Activated CD4-positive, alpha-beta T cell treated with anti-CD3 and anti-CD28 coated beads for 1 hour (primary cell): ENCODE measurements around the gene WDR53.
"Not testable (repeated sequence)": the region's sequence is repeated elsewhere in the genome, so short reads cannot be mapped to it uniquely, and the experiment has no call there.

Experiments used
- DNase-seq: peaks from one replicate; pipeline ENCODE4 v3.0.0-alpha.2; 2020

Gene WDR53

DNA sequence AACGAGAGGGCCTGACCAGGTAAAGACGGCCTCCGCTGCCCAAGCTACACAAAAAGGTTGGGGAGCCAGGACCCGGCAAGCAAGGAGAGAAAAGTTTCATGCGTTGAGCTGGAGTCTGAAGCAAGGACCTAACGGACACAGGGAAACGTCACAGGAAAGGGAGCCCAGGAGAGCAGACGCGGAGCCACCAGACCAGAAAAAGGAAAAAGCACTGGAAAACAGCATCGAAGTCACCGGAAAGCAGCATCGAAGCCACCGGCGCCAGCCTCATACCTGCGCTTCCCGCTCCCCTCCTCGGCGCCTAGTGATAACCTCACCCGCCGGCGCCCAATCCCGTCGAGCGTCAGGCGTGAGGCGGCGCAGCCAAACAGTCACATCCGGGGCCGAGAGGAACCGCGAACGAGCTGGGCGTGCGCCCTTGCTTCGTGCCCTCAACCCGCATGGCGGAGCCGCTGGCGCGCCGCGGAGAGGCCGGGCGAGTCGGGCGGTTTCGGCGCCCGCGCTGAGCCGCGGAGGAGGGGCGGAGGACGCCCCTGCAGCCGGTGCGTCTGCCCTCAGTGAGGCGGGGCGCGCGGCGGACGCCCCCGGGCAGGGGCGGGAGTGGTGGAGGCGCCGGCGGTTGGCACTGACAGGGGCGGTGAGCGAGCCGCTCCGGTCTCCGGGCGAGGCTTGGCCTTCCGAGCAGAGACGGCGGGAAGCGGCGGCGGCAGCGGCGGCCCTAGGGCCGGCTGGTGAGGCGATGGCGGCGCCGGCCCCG is at the start of gene WDR53, which contains the start of gene FBXO45:
Gene WDR53, minus strand, starts transcription at position 309 of the 757 bp plus-strand sequence. CDS start 7,079 bp downstream, outside the sequence.
Gene FBXO45, plus strand, starts transcription at position 415 of the 757 bp plus-strand sequence. Its CDS starts 325 bp downstream, at position 740.
- peak; percentile 95 for DNase-seq

DNA sequence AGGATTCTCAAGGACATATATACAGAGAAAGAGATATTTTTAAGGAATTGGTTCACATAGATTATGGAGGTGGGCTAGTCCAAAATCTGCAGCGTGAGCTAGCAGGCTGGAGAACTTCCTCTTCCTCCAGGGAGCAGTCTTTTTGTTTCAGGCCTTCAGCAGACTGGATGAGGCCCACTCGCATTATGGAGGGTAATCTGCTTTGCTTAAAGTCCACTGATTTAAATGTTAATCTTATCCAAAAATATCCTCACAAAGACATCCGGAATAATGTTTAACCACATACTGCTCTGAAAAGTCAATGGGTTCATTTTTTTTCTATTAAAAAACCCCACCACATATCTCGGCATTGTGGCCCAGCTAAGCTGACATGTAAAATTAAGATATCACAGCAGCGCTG is 48.9 kb upstream of the WDR53 start:
- DNase-seq: no peak

DNA sequence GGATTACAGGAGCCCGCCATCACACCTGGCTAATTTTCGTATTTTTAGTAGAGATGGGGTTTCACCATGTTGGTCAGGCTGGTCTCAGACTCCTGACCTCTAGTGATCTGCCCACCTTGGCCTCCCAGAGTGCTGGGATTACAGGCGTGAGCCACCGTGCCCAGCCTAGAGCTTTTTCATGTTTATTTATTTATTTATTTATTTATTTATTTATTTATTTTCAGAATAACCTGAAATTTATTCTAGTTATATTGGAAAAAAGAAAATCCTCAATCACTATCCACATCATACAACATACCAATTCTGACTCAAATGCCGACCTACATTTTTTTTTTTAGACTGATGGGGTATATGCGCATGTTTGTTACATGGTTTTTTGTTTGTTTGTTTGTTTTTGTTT is 46.9 kb upstream of the WDR53 start:
- DNase-seq: not testable (repeated sequence)

DNA sequence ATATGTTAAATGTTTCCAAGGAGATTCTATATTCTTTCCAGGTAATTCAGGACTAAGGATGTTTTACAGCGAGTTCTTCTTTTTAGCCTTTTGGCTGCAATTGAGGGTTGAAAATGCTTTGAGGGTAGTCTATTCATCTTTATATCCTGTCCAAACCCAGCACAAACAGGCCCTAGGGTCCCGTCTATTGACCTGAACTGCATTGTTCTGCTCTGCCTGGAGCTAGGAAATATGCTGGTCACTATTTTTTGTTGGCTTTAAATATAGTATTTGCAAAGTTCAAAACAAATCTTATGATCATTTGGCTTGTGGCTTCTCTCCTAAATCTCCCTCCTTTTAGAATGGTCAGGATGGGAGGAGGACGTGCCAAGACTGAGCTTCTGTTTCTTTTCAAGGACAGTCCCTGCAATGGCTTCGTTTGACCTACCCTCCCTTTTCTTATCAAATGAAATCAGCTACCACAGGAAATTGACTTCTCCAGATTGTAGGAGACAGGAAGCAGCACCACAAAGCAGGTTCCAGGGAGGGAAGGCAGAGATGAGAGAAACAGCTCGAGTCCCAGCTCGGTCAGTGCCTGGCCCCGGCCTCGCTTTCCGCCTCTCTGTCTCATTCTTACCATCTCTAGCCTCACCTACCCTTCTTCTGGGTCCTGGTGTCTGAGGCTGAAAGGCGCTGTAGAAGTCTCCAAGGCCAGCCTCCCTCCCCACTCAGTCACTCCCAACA is 43.6 kb upstream of the WDR53 start:
- DNase-seq: no peak

DNA sequence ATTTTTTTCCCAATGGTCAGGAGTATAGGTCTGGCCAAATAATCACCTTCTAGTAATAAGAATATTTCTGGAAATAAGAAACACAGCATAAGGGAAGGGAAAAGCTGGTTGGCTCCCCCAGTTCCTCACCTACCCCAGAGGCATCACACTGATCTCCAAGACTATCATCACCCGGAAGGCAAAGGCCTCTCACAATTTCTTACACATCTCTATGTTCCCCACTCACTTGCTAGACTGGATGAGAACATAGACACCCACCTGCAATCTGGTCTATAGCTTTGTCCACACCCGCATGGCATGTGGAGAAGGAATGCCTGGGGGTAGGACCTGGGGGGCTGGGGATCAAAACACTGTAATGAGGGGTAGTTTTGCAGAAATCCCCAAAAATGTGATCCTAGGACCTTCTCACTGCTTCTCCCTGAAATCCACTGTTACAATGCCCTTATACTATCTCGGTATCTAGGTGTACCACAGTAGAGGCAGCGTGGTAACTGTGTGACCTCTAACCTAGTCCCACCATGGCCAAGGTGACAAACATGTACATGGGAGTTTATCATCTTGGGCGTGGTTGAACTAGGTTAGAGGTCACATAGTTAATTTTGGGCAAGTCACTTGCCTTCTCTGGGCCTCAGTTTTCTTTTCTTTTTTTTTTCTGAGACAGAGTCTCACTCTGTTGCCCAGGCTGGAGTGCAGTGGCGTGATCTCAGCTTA is 41.6 kb upstream of the WDR53 start:
- no peak for DNase-seq

DNA sequence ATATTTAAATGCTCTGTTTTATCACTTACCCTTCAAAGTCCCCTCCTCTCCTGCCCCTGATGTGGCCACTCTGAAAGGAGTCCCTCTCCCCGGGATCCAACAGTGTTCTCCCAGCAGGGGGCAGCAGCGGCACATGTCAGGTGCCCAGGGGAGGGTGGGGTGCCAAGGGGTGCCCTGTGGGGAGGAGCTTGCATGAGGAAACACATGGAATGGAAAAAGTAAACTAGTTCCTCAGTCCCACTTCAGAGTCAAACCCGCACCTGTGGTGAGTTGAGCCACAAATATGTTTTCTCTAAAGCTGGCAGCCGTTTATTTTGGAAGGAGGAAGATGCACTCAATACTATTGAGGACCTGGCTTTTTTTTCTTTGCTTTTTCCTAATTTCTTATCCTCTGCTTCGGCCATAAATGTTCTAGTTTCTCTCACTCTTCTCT is 41.0 kb upstream of the WDR53 start:
- peak; percentile 91 for DNase-seq

DNA sequence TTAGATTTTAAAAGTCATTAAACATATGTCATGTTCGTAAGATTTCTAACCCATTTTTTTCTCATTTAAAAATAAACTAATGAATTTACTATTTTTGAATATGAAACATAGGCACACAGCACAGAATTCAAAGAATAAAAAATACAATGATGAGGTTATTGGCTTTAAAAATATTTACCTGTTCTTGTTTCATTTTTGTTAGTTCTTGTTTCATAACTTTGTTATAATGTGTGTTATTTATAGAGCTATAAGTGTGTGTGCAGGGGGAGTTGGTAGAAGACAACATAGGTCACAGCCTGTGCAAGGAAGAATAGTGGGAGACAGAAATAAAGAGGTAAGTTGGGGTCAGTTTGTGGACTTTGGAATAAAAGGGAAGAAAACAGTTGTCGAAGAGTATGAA is 40.3 kb upstream of the WDR53 start:
- no peak for DNase-seq

DNA sequence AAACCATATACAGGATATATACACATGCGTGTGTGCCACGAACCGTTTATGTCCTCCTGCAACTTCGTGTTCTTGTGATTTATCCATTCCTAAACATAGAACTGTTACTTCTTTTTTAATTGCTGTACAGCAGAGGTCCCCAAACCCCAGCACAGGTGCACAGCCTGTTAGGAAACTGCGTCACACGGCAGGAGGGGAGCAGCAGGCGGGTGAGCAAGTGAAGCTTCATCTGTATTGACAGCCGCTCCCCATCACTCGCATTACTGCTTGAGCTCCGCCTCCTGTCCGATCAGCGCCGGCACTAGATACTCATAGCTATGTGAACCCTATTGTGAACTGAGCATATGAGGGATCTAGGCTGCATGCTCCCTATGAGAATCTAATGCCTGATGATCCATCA is 36.2 kb upstream of the WDR53 start:
- peak; percentile 64 for DNase-seq

DNA sequence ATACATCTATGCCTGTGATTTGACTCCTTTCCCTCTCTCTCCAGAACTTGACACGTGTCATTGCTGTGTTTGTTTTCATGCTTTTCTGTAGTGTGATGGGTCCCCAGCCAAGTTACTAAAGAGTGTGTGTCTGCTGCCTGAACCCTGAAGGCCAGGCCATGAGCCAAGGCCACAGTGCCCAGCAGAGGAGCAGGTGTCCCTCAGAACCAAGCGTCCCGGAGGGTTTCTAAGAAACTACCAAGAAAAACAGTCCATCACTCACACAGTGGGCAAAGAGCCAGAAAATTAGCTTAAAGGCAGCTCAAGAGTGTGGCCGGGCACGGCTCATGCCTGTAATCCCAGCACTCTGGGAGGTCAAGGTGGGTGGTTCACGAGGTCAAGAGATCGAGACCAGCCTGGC is 35.3 kb upstream of the WDR53 start:
- DNase-seq: no peak

DNA sequence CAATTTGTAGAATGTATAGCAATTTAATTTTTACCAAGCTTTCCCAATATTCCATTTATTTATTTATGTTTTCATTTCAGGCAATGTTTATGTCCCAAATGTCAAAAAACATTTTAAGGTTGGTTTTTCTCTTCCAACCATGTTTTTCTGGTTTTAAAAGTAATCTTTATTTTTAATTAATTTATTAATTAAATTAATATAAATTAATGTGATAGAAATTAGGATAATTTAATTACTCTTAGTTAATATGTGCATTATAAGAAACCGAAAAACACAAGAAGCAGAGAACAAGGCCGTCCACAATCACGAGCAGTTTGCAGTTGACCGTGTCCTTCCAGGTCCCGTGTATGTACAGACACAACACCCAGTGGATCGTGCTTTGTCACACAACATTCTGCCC is 34.3 kb upstream of the WDR53 start:
- no peak for DNase-seq

DNA sequence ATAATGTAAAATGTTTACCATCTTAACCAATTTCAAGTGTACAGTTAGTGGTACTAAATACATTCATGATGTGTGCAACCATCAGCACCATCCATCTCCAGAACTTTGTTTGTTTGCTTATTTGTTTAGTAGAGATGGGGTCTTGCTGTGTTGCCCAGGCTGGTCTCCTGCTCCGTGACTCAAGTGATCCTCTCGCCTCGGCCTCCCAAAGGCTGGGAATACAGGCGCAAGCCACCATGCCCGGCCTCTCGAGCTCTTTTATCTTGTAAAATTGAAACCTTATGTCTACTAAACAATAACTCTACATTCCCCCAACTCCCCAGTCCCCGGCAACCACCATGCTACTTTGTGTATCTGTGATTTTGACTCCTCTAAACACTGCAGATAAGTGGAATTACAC is 32.0 kb upstream of the WDR53 start:
- no peak for DNase-seq

DNA sequence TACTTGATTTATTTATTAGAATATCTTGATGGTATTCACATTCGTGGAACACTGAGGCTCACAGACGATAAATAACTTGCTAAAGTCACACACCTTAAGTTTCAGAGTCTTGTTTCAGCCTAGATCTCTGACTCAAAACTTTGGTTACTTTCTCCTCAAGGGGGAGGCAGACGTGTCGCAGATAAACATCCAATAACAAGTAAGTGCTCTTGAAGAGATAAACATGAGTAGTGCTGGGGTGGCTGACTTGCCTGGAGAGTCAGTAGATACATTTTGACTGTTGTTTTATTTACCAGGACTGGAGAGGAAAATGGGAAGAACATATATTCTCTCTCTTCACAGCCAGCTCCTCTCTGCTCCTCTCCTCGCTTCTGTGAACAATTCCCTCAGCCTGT is 31.4 kb upstream of the WDR53 start:
- no peak for DNase-seq

DNA sequence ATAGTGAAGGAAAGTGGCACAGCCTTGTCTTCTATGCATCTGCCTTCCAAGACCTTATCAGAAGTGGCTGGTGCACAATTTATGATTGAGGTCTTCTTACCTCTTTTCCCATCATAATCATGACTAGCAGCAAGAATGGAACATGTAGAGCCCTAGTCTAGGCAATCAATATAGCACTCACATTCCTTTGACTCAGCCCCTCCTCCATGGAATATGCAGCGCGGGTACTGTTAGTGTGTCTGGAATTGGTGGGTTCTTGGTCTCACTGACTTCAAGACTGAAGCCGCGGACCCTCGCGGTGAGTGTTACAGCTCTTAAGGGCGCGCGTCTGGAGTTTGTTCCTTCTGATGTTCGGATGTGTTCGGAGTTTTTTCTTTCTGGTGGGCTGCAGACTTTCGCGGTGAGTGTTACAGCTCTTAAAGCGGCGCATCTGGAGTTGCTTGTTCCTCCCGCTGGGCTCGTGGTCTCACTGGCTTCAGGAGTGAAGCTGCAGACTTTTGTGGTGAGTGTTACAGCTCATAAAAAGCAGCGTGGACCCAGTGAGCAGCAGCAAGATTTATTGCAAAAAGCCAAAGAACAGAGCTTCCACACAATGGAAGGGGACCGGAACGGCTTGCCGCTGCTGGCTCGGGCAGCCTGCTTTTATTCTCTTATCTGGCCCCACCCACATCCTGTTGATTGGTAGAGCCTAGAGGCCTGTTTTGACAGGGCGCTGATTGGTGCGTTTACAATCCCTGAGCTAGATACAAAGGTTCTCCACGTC is 29.8 kb upstream of the WDR53 start:
- not testable (repeated sequence) for DNase-seq

DNA sequence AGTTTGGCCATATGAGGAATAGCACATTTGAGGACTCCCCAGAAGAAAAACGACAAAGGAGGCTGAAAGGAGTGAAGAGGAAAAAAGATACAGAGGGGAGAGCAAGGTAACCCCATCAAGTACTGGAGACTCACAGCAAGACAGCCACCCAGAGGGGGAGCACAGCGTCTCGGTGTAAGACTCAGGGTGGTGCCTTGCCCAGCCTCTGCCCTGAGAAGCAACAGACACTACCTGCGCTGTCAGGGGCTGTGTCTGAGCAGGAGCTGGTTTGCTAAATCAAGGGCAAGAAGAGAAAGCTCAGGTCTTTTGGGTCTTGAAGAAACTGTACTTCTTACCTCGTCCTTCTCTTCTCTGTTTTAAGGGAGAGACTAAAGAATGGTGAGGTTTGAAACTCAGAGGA is 28.0 kb upstream of the WDR53 start:
- DNase-seq: no peak

DNA sequence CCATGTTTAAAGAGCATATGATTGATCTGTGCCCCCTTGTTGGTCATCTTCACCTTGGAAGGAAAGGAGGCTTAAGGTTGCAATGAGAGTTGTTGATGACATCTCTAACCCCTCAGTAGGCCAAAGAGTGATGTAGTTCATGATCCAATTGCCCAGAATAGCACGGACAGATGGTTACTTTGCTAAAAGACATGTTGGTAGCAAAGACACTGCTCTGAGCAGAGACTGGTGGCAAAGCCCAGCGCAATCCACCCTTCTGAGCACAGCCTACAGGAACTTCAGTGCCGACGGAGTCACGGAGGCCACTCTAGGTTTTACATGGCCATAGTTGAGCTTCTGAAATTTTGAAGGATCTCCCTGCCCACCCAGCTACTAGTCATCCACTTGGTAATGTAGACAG is 21.9 kb upstream of the WDR53 start:
- no peak for DNase-seq

DNA sequence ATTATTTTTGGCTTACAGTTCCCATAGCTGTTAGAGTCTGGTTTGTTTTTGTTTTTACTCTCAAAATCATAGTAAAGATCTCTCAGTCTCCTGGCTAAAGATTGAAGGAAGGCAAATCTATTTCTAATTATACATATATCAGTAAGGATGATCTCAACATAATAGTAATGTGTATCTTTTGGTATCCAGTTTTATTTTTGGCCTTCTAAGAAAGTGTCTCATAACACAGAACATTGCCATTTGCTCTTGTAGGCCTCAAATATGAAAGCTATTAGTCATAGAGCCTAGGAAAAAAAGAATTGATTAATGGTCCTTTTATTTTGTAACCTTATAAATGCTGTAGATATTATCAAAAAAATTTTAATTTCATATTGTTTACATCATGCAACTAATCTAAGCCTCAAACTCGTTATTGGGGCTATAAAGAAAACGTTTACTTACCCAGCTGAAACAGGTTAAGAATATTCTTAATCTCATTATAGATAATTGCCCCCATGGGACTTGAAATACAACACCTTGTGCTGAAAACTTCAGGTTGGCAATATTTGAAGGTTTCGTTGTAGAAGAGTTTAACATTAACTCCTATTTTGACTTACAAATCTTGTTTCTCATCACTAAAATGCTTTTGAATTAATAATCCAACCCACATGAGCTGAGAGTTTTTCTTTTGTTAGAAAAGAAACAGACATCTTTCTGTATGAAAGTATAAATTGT is 16.8 kb upstream of the WDR53 start:
- no peak for DNase-seq

DNA sequence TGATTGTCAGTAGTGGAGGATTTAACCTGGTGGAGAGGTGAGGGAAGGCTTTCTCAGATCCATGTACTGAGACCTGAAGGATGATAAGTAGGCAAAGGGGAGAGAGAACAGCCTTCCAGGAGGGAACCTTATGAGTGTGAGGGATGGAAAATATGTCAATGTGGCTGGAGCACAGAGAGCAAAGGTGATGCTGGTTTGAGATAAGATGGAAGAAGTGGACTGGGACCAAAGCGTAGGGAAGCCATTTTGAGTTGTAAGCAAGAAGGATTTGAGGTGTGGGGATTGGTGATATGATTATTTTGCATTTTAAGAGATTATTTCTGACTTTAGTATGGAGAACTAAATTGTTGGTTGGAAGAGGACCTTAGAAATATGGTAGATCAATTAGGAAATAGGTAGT is 4.0 kb upstream of the WDR53 start:
- no peak for DNase-seq

DNA sequence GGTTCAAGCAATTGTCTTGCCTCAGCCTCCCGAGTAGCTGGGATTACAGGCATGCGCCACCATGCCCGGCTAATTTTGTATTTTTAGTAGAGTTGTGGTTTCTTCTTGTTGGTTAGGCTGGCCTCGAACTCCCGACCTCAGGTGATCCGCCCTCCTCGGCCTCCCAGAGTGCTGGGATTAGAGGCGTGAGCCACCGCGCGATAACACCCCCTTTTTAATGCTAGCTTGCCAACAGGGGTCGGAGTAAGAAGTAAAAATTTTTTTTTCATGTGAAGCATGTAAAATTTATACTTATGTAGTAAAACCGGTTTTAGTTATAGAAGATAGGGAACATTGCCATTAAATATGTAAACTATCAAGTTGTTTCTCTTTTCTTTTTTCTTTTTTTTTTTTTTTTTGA is 2.0 kb upstream of the WDR53 start:
- DNase-seq: not testable (repeated sequence)

DNA sequence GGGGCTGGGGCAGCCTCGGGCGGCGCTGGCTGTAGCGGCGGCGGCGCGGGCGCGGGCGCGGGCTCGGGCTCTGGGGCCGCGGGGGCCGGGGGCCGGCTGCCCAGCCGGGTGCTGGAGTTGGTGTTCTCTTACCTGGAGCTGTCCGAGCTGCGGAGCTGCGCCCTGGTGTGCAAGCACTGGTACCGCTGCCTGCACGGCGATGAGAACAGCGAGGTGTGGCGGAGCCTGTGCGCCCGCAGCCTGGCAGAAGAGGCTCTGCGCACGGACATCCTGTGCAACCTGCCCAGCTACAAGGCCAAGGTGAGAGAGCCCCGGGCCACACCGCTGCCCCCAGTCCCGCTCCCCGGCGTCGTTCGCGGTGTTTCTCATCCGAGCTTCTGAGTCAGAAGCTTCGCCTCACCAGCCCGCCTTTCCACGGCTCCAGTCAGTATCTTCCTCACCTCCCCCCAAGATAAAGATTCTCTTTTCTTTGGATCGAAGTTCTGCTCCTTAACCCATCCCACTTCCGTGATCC is 706 bp upstream of the WDR53 start:
- DNase-seq: peak; percentile 25

DNA sequence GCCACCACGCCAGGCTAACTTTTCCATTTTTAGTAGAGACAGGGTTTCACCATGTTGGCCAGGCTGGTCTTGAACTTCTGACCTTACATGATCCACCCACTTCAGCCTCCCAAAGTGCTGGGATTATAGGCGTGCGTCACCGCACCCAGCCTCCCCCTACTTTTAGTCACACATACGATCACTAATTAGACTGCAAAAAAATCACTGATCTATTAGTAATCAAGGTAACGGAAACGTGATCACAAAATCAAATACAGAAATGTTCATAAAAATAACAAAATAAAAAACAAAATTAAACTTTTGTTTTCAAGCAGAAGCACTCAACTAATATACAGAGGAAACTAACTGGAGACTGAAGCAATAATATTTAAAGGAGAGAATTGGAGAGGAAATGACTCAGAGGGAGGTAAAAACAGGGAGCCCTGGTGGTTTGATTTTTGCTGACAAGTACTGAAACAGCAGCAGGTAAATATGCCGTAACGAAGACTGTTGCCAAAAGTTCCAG is 4.6 kb downstream of the WDR53 start:
- no peak for DNase-seq

DNA sequence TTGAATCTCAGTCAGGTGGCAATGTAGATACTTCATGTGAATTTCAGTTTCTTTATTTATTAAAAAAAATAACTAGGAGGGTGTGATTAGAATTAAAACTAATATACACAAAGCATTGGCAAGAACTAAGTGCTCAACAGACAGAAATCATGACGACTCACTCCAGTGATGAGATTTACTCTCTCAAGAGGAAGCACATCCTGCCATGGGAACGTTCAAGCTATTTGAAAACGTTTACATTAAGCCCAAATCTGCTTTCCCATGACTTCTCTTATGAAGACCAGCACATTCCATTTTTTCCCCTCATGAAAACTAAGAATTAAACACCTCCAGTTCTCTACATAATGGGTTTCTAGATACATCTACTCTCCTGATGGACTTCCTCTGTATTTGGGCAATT is 8.5 kb downstream of the WDR53 start:
- no peak for DNase-seq

DNA sequence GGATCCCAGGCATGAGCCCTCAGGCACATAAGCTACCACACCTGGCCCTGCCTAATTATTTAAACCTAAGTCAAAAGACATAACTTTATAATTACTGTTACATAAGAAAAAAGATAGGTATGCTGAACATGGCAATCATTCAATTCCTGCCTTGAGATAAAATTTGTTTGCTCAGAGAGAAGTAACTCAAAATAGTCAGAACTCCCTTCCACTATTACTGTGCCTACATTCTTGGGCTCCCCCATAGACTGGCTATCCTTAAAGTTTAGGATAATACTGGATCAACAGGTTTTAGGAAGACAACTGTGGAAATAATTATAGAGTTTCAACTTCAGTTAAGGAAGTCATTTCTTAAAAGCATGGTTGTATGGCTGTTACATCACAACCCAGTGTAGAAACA is 9.9 kb downstream of the WDR53 start:
- DNase-seq: no peak
